Testis (tissue), 2 donors: ENCODE data around the gene CCNJL.

Source experiments
- CTCF ChIP-seq, 3 experiments: fragments of 450-650 bp in 2 of 3; fragments of 200-600 bp in 1 of 3; sonication (generic) in 1 of 3; IDR thresholded peaks; one replicate each; pipeline ENCODE4 v1.5.1; 2016 to 2019; ENCODE audit warnings: antibody characterized with exemption in 3 of 3, mild to moderate bottlenecking in 2 of 3, moderate library complexity in 1 of 3
- POLR2A ChIP-seq: fragments of 450-650 bp; IDR thresholded peaks from one replicate; pipeline ENCODE4 v1.6.1; 2017; ENCODE audit warnings: antibody characterized with exemption, mild to moderate bottlenecking, moderate library complexity

- TF ChIP-seq POLR2A: no peak
- no peak for TF ChIP-seq CTCF (IDR thresholded peaks at IDR 0.05)
These were observed 15.4 kb downstream of the CCNJL start for GRCh38 chr5:160297004-160297403.
